ENCODE data around the gene LIFR. TPM values are rescaled to one million over a fixed set of nuclear protein-coding genes. Genes with fewer than 3 reads are reported as not detected.
"Not testable (repeated sequence)": the region's sequence is repeated elsewhere in the genome, so short reads cannot be mapped to it uniquely, and the experiment has no call there.

LIFR gene
- total RNA-seq, 1 experiment from 2014 or later, result 91.3 TPM

GRCh38 chr5:38518341-38518740 lies 38.1 kb downstream of the LIFR start:
- in situ Hi-C loops (cut with HindIII; ENCODE audit: low pct_unique_long_range_greater_than_20kb, low sequenced_read_pairs) (no loop called here), intact Hi-C loops (cut with micrococcal nuclease; ENCODE audit: unreplicated experiment) (no loop called here)
- TF ChIP-seq REST (IDR thresholded peaks at IDR 0.05; ENCODE audit: insufficient read depth in 1 of 2, low read depth in 2 of 2, low read length in 1 of 2) (no peak), CTCF (IDR thresholded peaks at IDR 0.05) (no peak)
- peaks cover 5% of the 10 kb centered on the region for H3K36me3 ChIP-seq (ENCODE audit: control insufficient read depth, insufficient read depth, low read length)
- no peaks in the 10 kb centered on the region for H3K9me3 ChIP-seq (ENCODE audit: control insufficient read depth, insufficient read depth, low read depth, low read length)
- no peaks in the 10 kb centered on the region for H3K27me3 ChIP-seq (ENCODE audit: control insufficient read depth, insufficient read depth, low read length)
- no peaks in the 10 kb centered on the region for H3K4me1 ChIP-seq (ENCODE audit: control insufficient read depth, insufficient read depth, low read length)
- ATAC-seq (peak; percentile 42; the same call in 1 of the 2 replicates), DNase-seq (ENCODE audit: low read depth, low spot score) (no peak)
- CTCF ChIA-PET, result interaction anchor here (0.7 to 1.8 kb wide), 2 partner anchors 69 to 77 kb away, joined by 4 to 8 read pairs; no protein-coding TSS in a partner anchor
- no peak overlapping the region for H3K4me3 ChIP-seq (ENCODE audit: low read depth in 2 of 2, low read length in 2 of 2)
- H3K27ac ChIP-seq (ENCODE audit: low read length), result no peak overlapping the region
- POLR2A ChIA-PET, result no interaction called here
- no TSS peak for BruUV-seq (replicated peaks)

- CTCF ChIA-PET; ATAC-seq; in situ Hi-C loops (cut with HindIII; ENCODE audit: low pct_unique_long_range_greater_than_20kb, low sequenced_read_pairs); H3K27ac ChIP-seq (ENCODE audit: low read length); H3K27me3 ChIP-seq (ENCODE audit: control insufficient read depth, insufficient read depth, low read length); H3K9me3 ChIP-seq (ENCODE audit: control insufficient read depth, insufficient read depth, low read depth, low read length); POLR2A ChIA-PET; H3K36me3 ChIP-seq (ENCODE audit: control insufficient read depth, insufficient read depth, low read length); BruUV-seq (replicated peaks); H3K4me3 ChIP-seq (ENCODE audit: low read depth in 2 of 2, low read length in 2 of 2); intact Hi-C loops (cut with micrococcal nuclease; ENCODE audit: unreplicated experiment); H3K4me1 ChIP-seq (ENCODE audit: control insufficient read depth, insufficient read depth, low read length); DNase-seq (ENCODE audit: low read depth, low spot score): not testable (repeated sequence)
Observed at GRCh38 chr5:38516649-38517048, 39.8 kb downstream of the LIFR start.

GRCh38 chr5:38515646-38516045 lies 40.8 kb downstream of the LIFR start:
- Histone ChIP-seq H3K4me3 (ENCODE audit: low read depth in 2 of 2, low read length in 2 of 2) (no peak overlapping the region), H3K27ac (ENCODE audit: low read length) (no peak overlapping the region), H3K27me3 (ENCODE audit: control insufficient read depth, insufficient read depth, low read length) (no peaks in the 10 kb centered on the region), H3K36me3 (ENCODE audit: control insufficient read depth, insufficient read depth, low read length) (peaks cover under 1% of the 10 kb centered on the region; the same call in 1 of the 2 replicates), H3K4me1 (ENCODE audit: control insufficient read depth, insufficient read depth, low read length) (no peaks in the 10 kb centered on the region), H3K9me3 (ENCODE audit: control insufficient read depth, insufficient read depth, low read depth, low read length) (no peaks in the 10 kb centered on the region)
- no TSS peak for BruUV-seq (replicated peaks)
- CTCF ChIA-PET, result interaction anchor here (0.9 to 1.1 kb wide), 2 partner anchors 48 to 74 kb away, joined by 3 to 6 read pairs; no protein-coding TSS in a partner anchor
- TF ChIP-seq SIN3A (IDR thresholded peaks at IDR 0.05; ENCODE audit: borderline replicate concordance, insufficient read depth, low read depth, low read length) (no peak), CTCF (IDR thresholded peaks at IDR 0.05) (peak; percentile 70), POLR2AphosphoS5 (IDR thresholded peaks at IDR 0.05; ENCODE audit: low read depth, low read length) (no peak), TCF7L2 (IDR thresholded peaks at IDR 0.05; ENCODE audit: low read depth, low read length) (no peak), REST (IDR thresholded peaks at IDR 0.05; ENCODE audit: insufficient read depth in 1 of 2, low read depth in 2 of 2, low read length in 1 of 2) (no peak)
- ATAC-seq (peak; percentile 74; the same call in 1 of the 2 replicates), DNase-seq (ENCODE audit: low read depth, low spot score) (no peak)
- in situ Hi-C loops (cut with HindIII; ENCODE audit: low pct_unique_long_range_greater_than_20kb, low sequenced_read_pairs) (no loop called here), intact Hi-C loops (cut with micrococcal nuclease; ENCODE audit: unreplicated experiment) (no loop called here)
- POLR2A ChIA-PET, result interaction anchor here (0.5 kb wide), 1 partner anchor 20 kb away, joined by 4 read pairs; no protein-coding TSS in a partner anchor
